SU-DHL-6 (cell line): Measurements from ENCODE around the gene SYTL5.

Source experiments
- H2AFZ ChIP-seq: fragments of 200-600 bp; sonication (generic); 2 replicates; pipeline ENCODE4 v1.6.1; 2014; ENCODE audit warnings: low read depth, mild to moderate bottlenecking, moderate library complexity, mixed read lengths, antibody characterized with exemption, low read length; ENCODE audit not compliant: severe bottlenecking
- H3F3A ChIP-seq: fragments of 200-600 bp; shearing (Covaris generic); 2 replicates; pipeline ENCODE4 v1.6.0; 2016; ENCODE audit warnings: antibody characterized with exemption, mild to moderate bottlenecking; ENCODE audit not compliant: insufficient read depth
- H3K27ac ChIP-seq: fragments of 200-600 bp; sonication (generic); 2 replicates; pipeline ENCODE4 v1.5.1; 2016; ENCODE audit warnings: low read depth, mild to moderate bottlenecking, low read length, moderate library complexity, mixed read lengths
- H3K27me3 ChIP-seq: fragments of 200-600 bp; sonication (generic), shearing (Covaris generic); 2 replicates; pipeline ENCODE4 v1.6.0; 2014; ENCODE audit warnings: mild to moderate bottlenecking, low read length
- H3K36me3 ChIP-seq: fragments of 200-600 bp; sonication (generic); 2 replicates; pipeline ENCODE4 v1.6.1; 2014; ENCODE audit warnings: mild to moderate bottlenecking, low read length, mixed read lengths
- H3K4me2 ChIP-seq: fragments of 300-600, 200-600 bp; shearing (Covaris generic), sonication (generic); 2 replicates; pipeline ENCODE4 v1.6.0; 2014; ENCODE audit warnings: low read length, low read depth, mild to moderate bottlenecking; ENCODE audit not compliant: poor library complexity, severe bottlenecking
- H3K4me3 ChIP-seq: fragments of 200-600 bp; sonication (generic); 2 replicates; pipeline ENCODE4 v1.5.1; 2014; ENCODE audit warnings: antibody characterized with exemption, low read length, mild to moderate bottlenecking, mixed read lengths; ENCODE audit not compliant: insufficient read depth, poor library complexity, severe bottlenecking
- H3K79me2 ChIP-seq: fragments of 200-600 bp; sonication (generic); 2 replicates; pipeline ENCODE4 v1.6.1; 2014; ENCODE audit warnings: mild to moderate bottlenecking, low read length, moderate library complexity; ENCODE audit not compliant: insufficient read depth
- H3K9ac ChIP-seq: fragments of 200-600 bp; sonication (generic); 2 replicates; pipeline ENCODE4 v1.7.0; 2014; ENCODE audit warnings: mild to moderate bottlenecking, low read length
- H3K9me2 ChIP-seq: fragments of 200-600 bp; sonication (generic); replicated peaks from 2 replicates; pipeline ENCODE4 v1.6.1; 2014; ENCODE audit warnings: low read length; ENCODE audit not compliant: insufficient read depth
- H3K9me3 ChIP-seq: fragments of 200-600 bp; sonication (generic); 2 replicates; pipeline ENCODE4 v1.6.1; 2014; ENCODE audit warnings: low read length, mixed read lengths; ENCODE audit not compliant: insufficient read depth
- H4K20me1 ChIP-seq: fragments of 200-600 bp; sonication (generic); 2 replicates; pipeline ENCODE4 v1.6.1; 2014; ENCODE audit warnings: low read depth, mild to moderate bottlenecking, antibody characterized with exemption, low read length, moderate library complexity, mixed read lengths
- CTCF ChIP-seq: fragments of 200-600 bp; sonication (generic); IDR thresholded peaks from one replicate; pipeline ENCODE4 v1.5.1; 2017; ENCODE audit warnings: antibody characterized with exemption, mild to moderate bottlenecking, low read length, moderate library complexity; ENCODE audit not compliant: insufficient read depth, poor library complexity, severe bottlenecking
- EZH2phosphoT487 ChIP-seq: fragments of 200-600 bp; sonication (generic), shearing (Covaris generic); conservative IDR thresholded peaks from 2 replicates; pipeline ENCODE4 v1.6.1; 2018; ENCODE audit warnings: mild to moderate bottlenecking, antibody characterized with exemption, low read length, moderate library complexity, mixed read lengths

Gene SYTL5

GRCh38 chrX:38170556-38170955 lies 164.2 kb downstream of the SYTL5 start:
- H3K79me2 ChIP-seq = no peaks in the 10 kb centered on the region
- no peak overlapping the region for H3K4me3 ChIP-seq
- no peaks in the 10 kb centered on the region for H3F3A ChIP-seq
- no peaks in the 10 kb centered on the region for H3K9me3 ChIP-seq
- no peak for TF ChIP-seq CTCF
- no peak for TF ChIP-seq EZH2phosphoT487
- no peak overlapping the region for H3K4me2 ChIP-seq
- H3K27ac ChIP-seq = no peak overlapping the region
- H3K9ac ChIP-seq = no peak overlapping the region
- no peaks in the 10 kb centered on the region for H3K27me3 ChIP-seq
- no peak overlapping the region for H2AFZ ChIP-seq
- no peaks in the 10 kb centered on the region for H4K20me1 ChIP-seq
- H3K36me3 ChIP-seq = no peaks in the 10 kb centered on the region
- H3K9me2 ChIP-seq = no peaks in the 10 kb centered on the region

- Histone ChIP-seq H3K27me3 (no peaks in the 10 kb centered on the region), H3K27ac (no peak overlapping the region), H3K4me2 (no peak overlapping the region), H3K79me2 (no peaks in the 10 kb centered on the region), H3K4me3 (no peak overlapping the region), H4K20me1 (no peaks in the 10 kb centered on the region), H3K9ac (no peak overlapping the region), H3K9me2 (no peaks in the 10 kb centered on the region), H3F3A (no peaks in the 10 kb centered on the region), H3K36me3 (no peaks in the 10 kb centered on the region), H2AFZ (no peak overlapping the region), H3K9me3 (no peaks in the 10 kb centered on the region)
- TF ChIP-seq CTCF (no peak), EZH2phosphoT487 (no peak)
Measured at GRCh38 chrX:38172596-38172995, 166.2 kb downstream of the SYTL5 start.

- H3K9ac ChIP-seq = no peak overlapping the region
- no peak overlapping the region for H3K4me2 ChIP-seq
- no peaks in the 10 kb centered on the region for H3F3A ChIP-seq
- no peak for TF ChIP-seq CTCF
- no peak for TF ChIP-seq EZH2phosphoT487
- H3K9me3 ChIP-seq = no peaks in the 10 kb centered on the region
- H4K20me1 ChIP-seq = no peaks in the 10 kb centered on the region
- H3K79me2 ChIP-seq = no peaks in the 10 kb centered on the region
- H2AFZ ChIP-seq = no peak overlapping the region
- H3K27ac ChIP-seq = no peak overlapping the region
- H3K4me3 ChIP-seq = no peak overlapping the region
- no peaks in the 10 kb centered on the region for H3K27me3 ChIP-seq
- H3K36me3 ChIP-seq = no peaks in the 10 kb centered on the region
- no peaks in the 10 kb centered on the region for H3K9me2 ChIP-seq
Measured at GRCh38 chrX:38175139-38175538, 168.8 kb downstream of the SYTL5 start.

- no peak overlapping the region for H3K27ac ChIP-seq
Measured at GRCh38 chrX:38178396-38178795, 172.0 kb downstream of the SYTL5 start.

More at GRCh38 chrX:38178396-38178795, 172.0 kb downstream of the SYTL5 start:
- H3K9me2 ChIP-seq = no peaks in the 10 kb centered on the region
- no peaks in the 10 kb centered on the region for H4K20me1 ChIP-seq
- no peaks in the 10 kb centered on the region for H3K27me3 ChIP-seq
- H3K36me3 ChIP-seq = no peaks in the 10 kb centered on the region
- H3K4me2 ChIP-seq = no peak overlapping the region
- no peaks in the 10 kb centered on the region for H3K79me2 ChIP-seq
- no peak overlapping the region for H3K4me3 ChIP-seq
- no peaks in the 10 kb centered on the region for H3K9me3 ChIP-seq
- no peaks in the 10 kb centered on the region for H3F3A ChIP-seq
- no peak overlapping the region for H2AFZ ChIP-seq
- TF ChIP-seq EZH2phosphoT487 = no peak
- no peak for TF ChIP-seq CTCF
- H3K9ac ChIP-seq = no peak overlapping the region
